ENCODE data around the gene MED26. TPM values are rescaled to one million over a fixed set of nuclear protein-coding genes. Genes with fewer than 3 reads are reported as not detected.

The MED26 gene
- total and polyA plus RNA-seq, 4 donors: 0.75 to 8.4 (median 5.3) TPM

DNA sequence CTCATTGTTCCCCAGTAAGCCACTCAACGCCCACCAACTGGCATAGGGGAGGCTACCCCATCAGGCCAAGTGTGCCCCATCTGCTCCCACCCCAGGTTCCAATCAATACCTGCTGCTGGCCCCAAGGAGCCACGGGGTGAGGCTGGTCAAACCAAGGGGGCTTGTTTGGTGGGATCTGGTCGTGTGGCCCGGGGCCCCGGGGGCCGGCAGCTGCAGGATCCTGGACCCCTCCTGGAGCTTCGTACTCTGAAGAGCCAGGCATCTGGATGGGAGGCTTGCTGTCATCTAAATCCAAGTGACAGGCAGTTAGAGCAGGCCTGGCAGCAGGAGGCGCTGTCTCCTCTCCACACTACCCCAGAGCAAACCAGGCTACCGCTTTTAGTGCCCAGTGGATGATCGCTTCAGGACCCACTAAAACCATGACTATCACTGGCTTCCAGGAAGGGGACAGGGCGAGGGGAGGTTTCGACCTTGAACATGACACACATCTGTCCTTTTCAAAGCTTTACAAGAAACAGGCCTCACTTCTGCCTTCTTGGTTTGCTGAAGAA lies 100.0 kb downstream of the MED26 start:
- intact Hi-C loops (cut with DNase I): no loop called here
- DNase-seq: no peak
- 90 to 91% methylated on average over 12 of the region's 12 CpGs for WGBS, 2 donors
- H3K27ac ChIP-seq (ENCODE audit: low read depth in 1 of 2, low read length in 2 of 2): no peak overlapping the region
- H3K4me3 ChIP-seq (ENCODE audit: low read length in 2 of 2): no peak overlapping the region
- H3K4me1 ChIP-seq (ENCODE audit: control insufficient read depth in 1 of 2, insufficient read depth in 2 of 2, low read length in 2 of 2): no peaks in the 10 kb centered on the region
- H3K36me3 ChIP-seq (ENCODE audit: control insufficient read depth in 1 of 2, insufficient read depth in 2 of 2, low read length in 1 of 2): peaks cover 4 to 17% of the 10 kb centered on the region in 2 donors
- H3K9me3 ChIP-seq (ENCODE audit: control insufficient read depth, low read length): no peaks in the 10 kb centered on the region
- no peaks in the 10 kb centered on the region for H3K27me3 ChIP-seq (ENCODE audit: control insufficient read depth in 1 of 2, insufficient read depth in 2 of 2, low read length in 1 of 2)
- ATAC-seq (ENCODE audit: low FRiP score): no peak

DNA sequence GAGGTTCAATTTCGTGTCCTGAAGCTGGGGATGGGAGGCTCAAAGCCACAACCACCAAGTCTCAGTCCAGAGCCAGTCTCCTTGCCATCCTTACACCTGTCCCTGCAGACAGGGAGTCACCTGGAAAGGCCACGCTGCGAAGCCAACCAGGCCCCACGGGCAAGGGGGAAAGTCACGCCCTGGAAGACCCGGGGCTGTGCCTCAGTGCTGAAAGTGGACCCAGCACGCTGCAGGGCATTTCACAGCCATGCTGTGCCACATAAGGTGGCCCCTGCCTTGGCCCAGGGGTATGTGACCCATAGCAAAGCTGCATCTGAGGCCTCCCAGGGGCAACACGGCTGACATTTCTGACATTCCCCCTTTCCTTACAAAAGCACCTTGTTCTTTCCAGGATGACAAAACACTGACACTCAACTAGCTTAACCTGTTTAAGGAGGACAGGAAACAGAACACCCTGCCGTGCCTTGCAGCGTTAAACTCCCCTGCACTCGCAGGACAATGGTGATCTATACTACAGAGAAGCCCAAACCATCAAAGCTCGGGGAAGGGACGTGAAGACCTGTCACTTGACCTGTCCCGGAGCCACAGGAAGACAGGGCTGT lies 100.6 kb downstream of the MED26 start:
- H3K9me3 ChIP-seq (ENCODE audit: control insufficient read depth, low read length): no peaks in the 10 kb centered on the region
- H3K27me3 ChIP-seq (ENCODE audit: control insufficient read depth in 1 of 2, insufficient read depth in 2 of 2, low read length in 1 of 2): no peaks in the 10 kb centered on the region
- H3K27ac ChIP-seq (ENCODE audit: low read depth in 1 of 2, low read length in 2 of 2): no peak overlapping the region
- ATAC-seq (ENCODE audit: low FRiP score) (no peak), DNase-seq (no peak)
- intact Hi-C loops (cut with DNase I): no loop called here
- H3K4me3 ChIP-seq (ENCODE audit: low read length in 2 of 2): no peak overlapping the region
- WGBS, 2 donors: 83 to 84% methylated on average over 14 of the region's 14 CpGs
- H3K36me3 ChIP-seq (ENCODE audit: control insufficient read depth in 1 of 2, insufficient read depth in 2 of 2, low read length in 1 of 2): peaks cover 4 to 20% of the 10 kb centered on the region in 2 donors
- H3K4me1 ChIP-seq (ENCODE audit: control insufficient read depth in 1 of 2, insufficient read depth in 2 of 2, low read length in 2 of 2): no peaks in the 10 kb centered on the region

DNA sequence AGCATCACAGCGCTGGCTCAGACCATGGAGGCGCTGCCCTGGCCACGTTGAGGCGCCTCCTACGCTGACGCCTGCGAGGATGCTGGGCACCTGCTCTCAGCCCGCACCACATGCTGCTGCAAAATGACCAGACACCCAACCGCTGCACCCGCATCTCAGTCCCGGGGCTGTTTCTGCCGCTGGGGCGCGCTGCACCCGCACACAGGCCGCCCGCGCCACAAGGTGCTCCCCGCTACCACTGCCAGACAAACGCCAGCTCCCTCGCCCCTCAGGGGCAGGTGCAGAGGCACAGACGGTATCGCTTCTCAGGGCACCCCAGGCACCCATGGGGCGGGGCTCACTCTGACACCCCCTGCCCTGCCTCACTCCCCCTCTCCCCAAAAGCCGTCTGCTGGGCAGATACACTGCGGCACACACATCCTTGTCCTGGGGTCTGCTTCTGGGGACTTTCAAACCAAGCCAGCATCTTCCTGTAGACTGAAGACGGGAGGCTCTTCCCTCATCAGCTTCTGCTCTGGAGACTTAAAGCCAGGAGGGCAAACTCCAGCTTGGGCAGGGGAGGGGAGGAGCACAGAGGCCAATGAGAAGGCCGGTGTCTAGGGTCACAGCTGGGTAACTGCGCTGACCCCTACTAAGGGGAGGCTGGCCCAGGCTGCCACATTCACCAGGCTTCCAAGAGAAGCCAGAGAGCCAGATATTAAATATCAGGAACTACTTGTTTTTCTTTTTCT lies 102.1 kb downstream of the MED26 start:
- peak; percentile 30 for ATAC-seq (ENCODE audit: low FRiP score)
- intact Hi-C loops (cut with DNase I): no loop called here
- WGBS, 2 donors: 96% methylated on average over 29 of the region's 29 CpGs

DNA sequence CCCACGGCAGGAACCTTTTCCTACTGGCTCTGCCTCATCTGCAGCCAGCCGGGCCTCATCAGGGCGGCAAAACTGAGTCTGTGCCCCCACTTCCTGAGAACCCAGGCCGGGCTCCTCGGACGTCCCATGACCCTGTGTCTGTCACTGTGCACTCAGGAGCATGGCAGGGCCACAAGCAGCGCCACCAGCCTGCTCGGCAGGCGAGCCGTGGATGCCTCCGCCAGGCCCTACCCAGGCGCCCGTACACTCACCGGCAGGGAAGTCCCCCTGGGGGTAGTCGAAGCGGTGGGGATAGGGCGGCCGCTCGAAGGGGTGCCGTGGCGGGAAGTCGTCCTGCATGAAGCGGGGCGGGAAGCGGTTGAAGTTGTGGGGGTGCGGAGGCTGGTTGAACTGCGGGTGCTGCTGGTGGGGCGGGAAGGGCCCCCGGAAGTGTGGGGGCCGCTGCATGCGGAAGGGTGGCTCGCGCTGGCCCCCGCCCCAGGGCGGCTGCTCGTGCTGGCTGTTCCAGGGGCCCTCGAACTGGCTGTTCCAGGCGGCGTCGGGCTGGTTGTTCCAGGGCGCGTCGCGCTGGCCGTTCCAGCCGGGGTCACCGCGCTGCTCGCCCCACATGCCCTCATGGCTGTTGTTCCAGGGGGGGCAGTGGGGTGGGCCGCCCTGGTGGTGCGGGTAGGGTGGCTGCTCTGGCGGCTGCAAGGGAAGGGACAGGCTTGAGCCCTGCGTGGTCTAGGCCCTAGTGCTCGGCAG lies 102.8 kb downstream of the MED26 start:
- WGBS, 2 donors: 96 to 97% methylated on average over 50 to 54 of the region's 54 CpGs

More for the DNA sequence above, 102.1 kb downstream of the MED26 start:
- no peaks in the 10 kb centered on the region for H3K4me1 ChIP-seq (ENCODE audit: control insufficient read depth in 1 of 2, insufficient read depth in 2 of 2, low read length in 2 of 2)
- no peak overlapping the region for H3K27ac ChIP-seq (ENCODE audit: low read depth in 1 of 2, low read length in 2 of 2)
- no peak overlapping the region for H3K4me3 ChIP-seq (ENCODE audit: low read length in 2 of 2)
- H3K27me3 ChIP-seq (ENCODE audit: control insufficient read depth in 1 of 2, insufficient read depth in 2 of 2, low read length in 1 of 2): no peaks in the 10 kb centered on the region
- DNase-seq: no peak
- peaks cover 4 to 9% of the 10 kb centered on the region in 2 donors for H3K36me3 ChIP-seq (ENCODE audit: control insufficient read depth in 1 of 2, insufficient read depth in 2 of 2, low read length in 1 of 2)
- no peaks in the 10 kb centered on the region for H3K9me3 ChIP-seq (ENCODE audit: control insufficient read depth, low read length)

More for the DNA sequence above, 102.8 kb downstream of the MED26 start:
- intact Hi-C loops (cut with DNase I): no loop called here
- no peaks in the 10 kb centered on the region for H3K9me3 ChIP-seq (ENCODE audit: control insufficient read depth, low read length)
- H3K27ac ChIP-seq (ENCODE audit: low read depth in 1 of 2, low read length in 2 of 2): no peak overlapping the region
- H3K4me1 ChIP-seq (ENCODE audit: control insufficient read depth in 1 of 2, insufficient read depth in 2 of 2, low read length in 2 of 2): no peaks in the 10 kb centered on the region
- DNase-seq: no peak
- no peaks in the 10 kb centered on the region for H3K27me3 ChIP-seq (ENCODE audit: control insufficient read depth in 1 of 2, insufficient read depth in 2 of 2, low read length in 1 of 2)
- H3K4me3 ChIP-seq (ENCODE audit: low read length in 2 of 2): no peak overlapping the region
- no peak for ATAC-seq (ENCODE audit: low FRiP score)
- peaks cover 4 to 12% of the 10 kb centered on the region in 2 donors for H3K36me3 ChIP-seq (ENCODE audit: control insufficient read depth in 1 of 2, insufficient read depth in 2 of 2, low read length in 1 of 2)

Other genes starting within 250 kb of the MED26 start
- 10 to 100 TPM; 32.3 to 44.7 TPM for gene EPS15L1, start 156.2 kb downstream of the MED26 start, total RNA-seq
- gene EPS15L1, start 156.2 kb downstream of the MED26 start, polyA plus RNA-seq: 10 to 100 TPM in 1 of 2 donors, 1 to 10 TPM in 1; 7.1 to 15.7 TPM
- gene CALR3, start 132.0 kb downstream of the MED26 start, total RNA-seq: not detected
- gene CALR3, start 132.0 kb downstream of the MED26 start, polyA plus RNA-seq: not detected
- gene C19orf44, start 131.8 kb downstream of the MED26 start, total RNA-seq: 1 to 10 TPM; 3.6 to 6.4 TPM
- gene C19orf44, start 131.8 kb downstream of the MED26 start, polyA plus RNA-seq: 1 to 10 TPM; 1.4 to 8.2 TPM
- 10 to 100 TPM; 32.4 to 36.6 TPM for gene CHERP, start 85.8 kb downstream of the MED26 start, total RNA-seq
- gene CHERP, start 85.8 kb downstream of the MED26 start, polyA plus RNA-seq: 10 to 100 TPM in 1 of 2 donors, 1 to 10 TPM in 1; 5.5 to 17.4 TPM
- gene SLC35E1, start 55.8 kb downstream of the MED26 start, total RNA-seq: 10 to 100 TPM; 33.9 to 37.7 TPM
- gene SLC35E1, start 55.8 kb downstream of the MED26 start, polyA plus RNA-seq: 10 to 100 TPM; 22.5 to 24.5 TPM
- 10 to 100 TPM; 46.9 to 70.8 TPM for gene SMIM7, start 31.9 kb upstream of the MED26 start, total RNA-seq
- gene SMIM7, start 31.9 kb upstream of the MED26 start, polyA plus RNA-seq: 100 to 1,000 TPM in 1 of 2 donors, 10 to 100 TPM in 1; 92.7 to 114 TPM
- gene TMEM38A, start 32.9 kb upstream of the MED26 start, total RNA-seq: 1 to 10 TPM; 3.6 to 5.8 TPM
- 1 to 10 TPM; 3.7 to 8.5 TPM for gene TMEM38A, start 32.9 kb upstream of the MED26 start, polyA plus RNA-seq
- gene NWD1, start 91.6 kb upstream of the MED26 start, total RNA-seq: under 1 TPM; 0.03 to 0.21 TPM
- gene NWD1, start 91.6 kb upstream of the MED26 start, polyA plus RNA-seq: not detected
- 10 to 100 TPM; 61.1 to 82.7 TPM for gene SIN3B, start 201.2 kb upstream of the MED26 start, total RNA-seq
- gene SIN3B, start 201.2 kb upstream of the MED26 start, polyA plus RNA-seq: 10 to 100 TPM in 1 of 2 donors, 1 to 10 TPM in 1; 7.1 to 52.2 TPM